Activated CD4-positive, alpha-beta T cell treated with anti-CD3 and anti-CD28 coated beads for 48 hours (primary cell): ENCODE measurements around the gene INHBC.
"Not testable (repeated sequence)": the region's sequence is repeated elsewhere in the genome, so short reads cannot be mapped to it uniquely, and the experiment has no call there.

Source experiments
- DNase-seq: peaks from one replicate; pipeline ENCODE4 v3.0.0-alpha.2; 2020

Gene INHBC

DNA sequence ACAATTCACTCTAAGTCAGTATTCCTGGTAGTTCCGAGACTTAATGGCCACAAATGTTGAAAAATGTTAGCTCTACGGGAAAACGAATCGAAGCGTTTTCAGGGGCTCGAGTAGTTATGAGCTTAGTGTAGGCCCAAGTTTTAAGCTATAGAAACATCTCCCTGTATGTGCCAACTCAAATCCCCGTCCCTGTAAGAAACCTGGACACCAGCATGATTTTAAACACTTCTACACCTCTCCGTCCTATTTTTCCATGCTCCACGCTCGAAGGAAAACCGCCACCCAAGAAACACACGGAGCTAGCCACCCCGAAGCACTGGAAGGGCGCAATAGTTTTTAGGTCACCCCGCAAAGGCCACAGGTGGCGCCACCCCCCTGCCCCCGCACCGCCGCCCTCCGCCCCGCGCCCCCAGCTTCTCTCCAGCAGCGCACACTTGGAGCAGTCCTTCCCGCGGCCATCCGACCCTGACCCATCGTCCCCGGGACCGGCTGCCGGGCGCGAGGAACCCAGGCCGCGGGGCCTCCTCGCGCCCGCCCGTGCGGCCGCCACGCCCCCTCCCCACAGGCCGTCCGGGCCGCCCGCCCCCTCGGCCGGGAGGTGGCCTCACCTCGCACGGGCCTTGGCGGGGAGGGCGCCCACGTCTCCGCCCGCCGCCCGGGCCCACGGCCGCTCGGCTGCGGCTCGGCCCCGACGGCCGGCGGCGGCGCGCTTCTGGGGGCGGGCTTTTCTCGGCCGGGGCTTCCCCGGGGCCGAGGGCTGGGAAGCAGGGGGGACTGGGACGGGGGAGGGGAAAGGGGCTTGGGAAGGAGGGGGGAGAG is 4.3 kb upstream of the INHBC start:
- DNase-seq: peak; percentile 53

DNA sequence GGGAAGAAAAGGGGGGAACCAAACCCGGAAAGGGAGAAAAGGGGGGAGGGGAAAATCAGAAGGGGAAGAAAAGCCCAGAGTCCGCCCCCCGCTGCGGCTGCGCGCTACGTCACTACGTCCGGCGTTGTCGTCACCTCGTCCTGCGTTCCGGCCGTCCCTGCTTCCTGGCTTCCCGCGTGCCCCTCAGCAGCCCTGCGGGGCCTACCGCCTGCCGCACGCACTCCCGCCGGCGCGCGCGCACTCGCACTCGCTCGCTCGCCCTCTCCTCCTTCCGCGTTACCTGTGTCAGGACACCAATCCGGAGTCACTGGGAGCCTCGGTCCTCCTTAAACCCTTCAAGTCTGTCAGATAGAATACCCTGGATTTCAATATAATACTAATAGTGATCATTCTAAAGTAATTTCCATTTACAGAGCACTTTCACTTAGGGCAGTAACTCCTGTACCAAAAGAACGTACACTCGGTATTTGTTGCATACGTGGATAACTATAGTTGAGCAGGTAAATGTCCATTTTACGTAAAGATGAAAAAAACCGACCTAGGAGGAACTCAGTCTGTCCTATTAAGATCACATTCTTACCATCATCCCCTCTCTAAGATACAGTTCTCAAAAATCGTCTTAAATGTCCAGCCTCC is 3.5 kb upstream of the INHBC start, which contains the start of gene R3HDM2:
Gene R3HDM2, minus strand, starts transcription at position 113 of the 636 bp plus-strand sequence. CDS start 120,615 bp downstream, outside the sequence.
- peak; percentile 98 for DNase-seq

DNA sequence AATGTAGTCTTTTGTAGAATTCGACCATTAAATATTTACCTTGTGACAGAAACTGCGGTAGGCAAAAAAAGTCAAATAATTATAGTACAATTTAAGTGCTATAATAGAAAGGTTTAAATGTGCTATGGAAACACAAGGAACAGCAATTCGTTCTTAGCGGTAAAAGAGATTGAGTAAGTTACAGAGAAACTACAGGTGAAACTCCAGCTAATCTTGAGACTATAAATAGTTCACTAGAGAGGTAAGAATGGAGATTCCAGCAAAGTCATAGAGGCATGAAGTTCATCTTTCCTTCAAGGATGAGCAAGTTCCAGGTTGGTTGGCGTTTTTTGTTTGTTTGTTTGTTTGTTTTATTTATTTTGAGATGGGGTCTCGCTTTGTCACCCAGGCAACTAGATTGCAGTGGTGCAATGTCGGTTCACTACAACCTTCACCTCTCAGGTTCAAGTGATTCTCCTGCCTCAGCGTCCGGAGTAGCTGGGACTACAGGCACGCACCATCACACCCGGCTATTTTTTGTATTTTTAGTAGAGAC is 2.9 kb upstream of the INHBC start:
- DNase-seq: no peak

- no peak for DNase-seq
Measured at GRCh38 chr12:57433370-57433769, 1.2 kb upstream of the INHBC start.

- DNase-seq: no peak
Measured at GRCh38 chr12:57435293-57435692, 709 bp downstream of the INHBC start.

GRCh38 chr12:57438400-57438799 is 3.8 kb downstream of the INHBC start:
- no peak for DNase-seq

DNA sequence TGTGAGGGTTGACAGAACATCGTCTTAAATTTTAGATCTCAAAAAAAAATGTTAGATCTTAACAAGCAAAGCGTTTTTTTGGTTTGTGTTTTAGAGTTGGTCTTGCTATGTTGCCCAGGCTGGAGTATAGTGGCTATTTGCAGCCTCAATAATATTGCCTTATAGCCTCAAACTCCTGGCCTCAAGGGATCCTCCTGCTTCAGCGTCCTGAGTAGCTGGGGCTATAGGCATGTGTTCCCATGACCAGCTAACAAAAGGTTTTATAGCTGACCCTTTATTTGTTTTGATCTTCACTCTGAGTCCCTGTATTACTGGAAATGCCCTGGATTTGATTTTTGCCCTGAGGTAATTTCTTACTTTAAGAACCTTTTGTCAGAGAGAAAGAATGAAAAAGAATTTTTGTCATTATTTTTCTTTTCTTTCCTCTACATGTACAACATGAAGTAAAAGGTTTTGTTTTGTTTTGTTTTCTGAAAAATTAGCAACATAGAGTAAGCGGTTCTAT is 5.2 kb downstream of the INHBC start:
- DNase-seq: no peak

DNA sequence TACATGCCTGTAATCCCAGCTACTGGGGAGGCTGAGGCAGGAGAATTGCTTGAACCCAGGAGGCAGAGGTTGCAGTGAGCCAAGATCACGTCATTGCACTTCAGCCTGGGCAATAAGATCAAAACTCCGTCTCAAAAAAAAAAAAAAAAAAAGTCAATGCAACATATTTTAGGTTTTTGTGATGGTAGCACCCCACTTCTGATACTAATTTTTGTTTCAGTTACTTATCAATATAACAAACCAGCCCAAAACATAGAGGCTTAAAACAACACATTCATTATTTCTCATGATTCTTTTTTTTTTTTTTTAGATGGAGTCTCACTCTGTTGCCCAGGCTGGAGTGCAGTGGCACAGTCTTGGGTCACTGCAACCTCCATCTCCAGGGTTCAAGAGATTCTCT is 6.8 kb downstream of the INHBC start:
- DNase-seq: not testable (repeated sequence)

DNA sequence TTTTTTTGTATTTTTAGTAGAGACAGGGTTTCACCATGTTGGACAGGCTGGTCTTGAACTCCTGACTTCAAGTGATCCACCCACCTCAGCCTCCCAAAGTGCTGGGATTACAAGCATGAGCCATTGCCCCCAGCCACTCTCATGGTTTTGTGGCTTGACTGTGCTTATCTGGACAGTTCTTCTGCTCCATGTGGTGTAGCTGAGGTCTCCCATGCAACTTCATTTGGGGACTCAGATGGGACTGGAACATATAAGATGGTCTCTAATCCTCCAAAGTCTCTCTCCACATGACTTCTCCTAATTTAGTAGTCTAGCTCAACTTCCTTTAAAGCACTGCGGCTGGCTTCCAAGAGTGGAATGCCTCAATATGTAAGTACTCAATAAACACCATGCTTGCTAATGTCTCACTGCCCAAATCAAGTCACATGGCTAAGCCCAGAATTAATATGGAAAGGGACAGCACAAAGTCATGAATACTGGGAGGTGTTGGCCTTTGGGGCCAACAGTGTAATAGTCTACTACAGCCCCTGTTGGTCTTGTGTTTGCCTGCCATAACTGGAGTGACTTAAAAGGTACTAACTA is 7.4 kb downstream of the INHBC start:
- DNase-seq: no peak

DNA sequence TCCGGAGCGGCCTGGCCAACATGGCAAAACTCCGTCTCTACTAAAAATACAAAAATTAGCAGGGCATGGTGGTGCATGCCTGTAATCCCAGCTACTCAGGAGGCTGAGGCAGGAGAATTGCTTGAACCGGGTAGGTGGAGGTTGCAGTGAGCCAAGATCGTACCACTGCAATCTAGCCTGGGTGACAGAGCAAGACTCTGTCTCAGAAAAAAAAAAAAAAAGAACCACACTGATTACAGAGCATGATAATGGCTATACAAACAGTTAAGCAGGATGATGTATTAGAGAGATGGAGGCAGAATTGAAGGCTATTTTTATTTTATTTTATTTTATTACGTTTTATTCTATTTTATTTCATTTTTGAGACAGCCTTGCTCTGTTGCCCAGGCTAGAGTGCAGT is 9.8 kb downstream of the INHBC start:
- DNase-seq: not testable (repeated sequence)

DNA sequence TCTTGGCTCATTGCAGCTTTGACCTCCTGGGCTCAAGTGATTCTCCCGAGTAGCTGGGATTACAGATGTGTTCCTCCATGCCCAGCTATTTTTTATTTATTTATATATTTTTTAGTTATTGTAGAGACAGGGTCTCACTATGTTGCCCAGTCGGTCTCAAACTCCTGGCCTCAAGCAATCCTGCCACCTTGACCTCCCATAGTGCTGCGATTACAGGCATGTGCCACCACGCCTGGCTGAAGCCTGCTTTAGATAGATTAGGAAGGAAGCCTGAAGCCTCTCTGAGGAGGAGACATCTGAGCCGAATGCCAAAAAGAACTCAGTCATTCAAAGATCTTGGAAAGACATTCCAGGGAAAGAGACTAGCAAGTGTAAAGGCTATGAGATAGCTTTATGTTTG is 10.2 kb downstream of the INHBC start:
- DNase-seq: no peak

- no peak for DNase-seq
Measured at GRCh38 chr12:57446292-57446960, 11.8 kb downstream of the INHBC start.

DNA sequence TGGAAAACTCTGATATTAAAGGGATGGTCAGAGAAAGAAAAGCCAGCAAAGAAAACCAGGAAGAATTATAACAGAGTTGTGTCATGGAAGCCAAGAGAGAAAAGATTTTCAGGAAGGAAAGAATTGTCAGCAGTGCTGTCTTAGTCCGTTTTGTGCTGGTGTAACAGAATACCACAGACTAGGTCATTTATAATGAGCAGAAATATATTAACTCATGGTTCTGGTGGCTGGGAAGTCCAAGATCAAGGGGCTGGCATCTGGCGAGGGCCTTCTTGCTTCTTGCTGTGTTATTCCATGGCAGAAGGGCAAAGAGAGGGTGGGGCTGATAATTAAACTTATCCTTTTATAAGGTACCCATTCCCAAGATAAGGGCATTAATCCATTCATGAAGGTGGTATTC is 14.1 kb downstream of the INHBC start:
- no peak for DNase-seq

DNA sequence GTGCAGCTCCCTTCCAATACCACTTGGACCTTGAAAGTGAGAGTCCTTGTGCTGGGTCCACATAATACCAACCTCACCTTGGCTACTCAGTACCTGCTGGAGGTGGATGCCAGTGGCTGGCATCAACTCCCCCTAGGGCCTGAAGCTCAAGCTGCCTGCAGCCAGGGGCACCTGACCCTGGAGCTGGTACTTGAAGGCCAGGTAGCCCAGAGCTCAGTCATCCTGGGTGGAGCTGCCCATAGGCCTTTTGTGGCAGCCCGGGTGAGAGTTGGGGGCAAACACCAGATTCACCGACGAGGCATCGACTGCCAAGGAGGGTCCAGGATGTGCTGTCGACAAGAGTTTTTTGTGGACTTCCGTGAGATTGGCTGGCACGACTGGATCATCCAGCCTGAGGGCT is 14.8 kb downstream of the INHBC start:
- DNase-seq: no peak

DNA sequence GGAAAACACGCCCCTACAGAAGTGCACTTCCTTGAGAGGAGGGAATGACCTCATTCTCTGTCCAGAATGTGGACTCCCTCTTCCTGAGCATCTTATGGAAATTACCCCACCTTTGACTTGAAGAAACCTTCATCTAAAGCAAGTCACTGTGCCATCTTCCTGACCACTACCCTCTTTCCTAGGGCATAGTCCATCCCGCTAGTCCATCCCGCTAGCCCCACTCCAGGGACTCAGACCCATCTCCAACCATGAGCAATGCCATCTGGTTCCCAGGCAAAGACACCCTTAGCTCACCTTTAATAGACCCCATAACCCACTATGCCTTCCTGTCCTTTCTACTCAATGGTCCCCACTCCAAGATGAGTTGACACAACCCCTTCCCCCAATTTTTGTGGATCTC is 15.5 kb downstream of the INHBC start:
- no peak for DNase-seq

- DNase-seq: no peak
Measured at GRCh38 chr12:57451233-57451778, 16.7 kb downstream of the INHBC start.

- peak; percentile 59 for DNase-seq
Measured at GRCh38 chr12:57452181-57452936, 17.8 kb downstream of the INHBC start.

GRCh38 chr12:57452937-57453509 is 18.4 kb downstream of the INHBC start:
- peak; percentile 78 for DNase-seq

DNA sequence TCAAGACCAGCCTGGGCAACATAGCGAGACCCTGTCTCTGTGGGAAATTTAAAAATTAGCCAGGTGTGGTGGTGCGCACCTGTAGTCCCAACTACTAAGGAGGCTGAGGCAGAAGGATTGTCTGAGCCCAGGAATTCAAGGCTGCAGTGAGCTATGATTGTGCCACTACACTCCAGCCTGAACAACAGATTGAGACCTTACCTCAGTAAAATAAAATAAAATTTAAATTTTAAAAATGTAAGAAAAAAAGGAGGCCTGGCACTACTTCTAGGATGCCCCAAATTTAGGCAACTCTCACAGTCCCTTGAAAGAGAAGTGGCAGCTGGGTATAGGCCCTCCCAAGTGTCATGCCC is 19.6 kb downstream of the INHBC start:
- DNase-seq: no peak

GRCh38 chr12:57454566-57455373 is 20.2 kb downstream of the INHBC start, which contains the start of gene INHBE:
Gene INHBE (plus strand): TSS chr12:57455307. CDS start chr12:57455537, 230 bp downstream.
- no peak for DNase-seq
